Left lobe of liver (tissue), 2 donors: ENCODE results near the gene OSBPL8. TPM values are rescaled to one million over a fixed set of nuclear protein-coding genes. Genes with fewer than 3 reads are reported as not detected.
"Not testable (repeated sequence)": the region's sequence is repeated elsewhere in the genome, so short reads cannot be mapped to it uniquely, and the experiment has no call there.

Experiments used
- ATAC-seq: fragments of 200-7000 bp; cut with Tn5 transposase; one replicate; pipeline ENCODE4 v1.9.1; 2020; ENCODE audit warnings: mild to moderate bottlenecking, moderate library complexity
- DNase-seq: peaks from one replicate; pipeline ENCODE4 v3.0.0-alpha.2; 2020; ENCODE audit warnings: low spot score
- total RNA-seq: library from RNA; stranded (reverse); gene quantifications from one replicate; pipeline ENCODE4 v1.2.1, GENCODE V29; 2021
- donor health status: DM: no; HTN: no; CAD: no; lungs with moderate emphysema.
- donor health status: DM: no; HTN: yes; CAD: no.

OSBPL8 gene
- total RNA-seq, 1 donor from 2014 or later, result 23.2 TPM

DNA sequence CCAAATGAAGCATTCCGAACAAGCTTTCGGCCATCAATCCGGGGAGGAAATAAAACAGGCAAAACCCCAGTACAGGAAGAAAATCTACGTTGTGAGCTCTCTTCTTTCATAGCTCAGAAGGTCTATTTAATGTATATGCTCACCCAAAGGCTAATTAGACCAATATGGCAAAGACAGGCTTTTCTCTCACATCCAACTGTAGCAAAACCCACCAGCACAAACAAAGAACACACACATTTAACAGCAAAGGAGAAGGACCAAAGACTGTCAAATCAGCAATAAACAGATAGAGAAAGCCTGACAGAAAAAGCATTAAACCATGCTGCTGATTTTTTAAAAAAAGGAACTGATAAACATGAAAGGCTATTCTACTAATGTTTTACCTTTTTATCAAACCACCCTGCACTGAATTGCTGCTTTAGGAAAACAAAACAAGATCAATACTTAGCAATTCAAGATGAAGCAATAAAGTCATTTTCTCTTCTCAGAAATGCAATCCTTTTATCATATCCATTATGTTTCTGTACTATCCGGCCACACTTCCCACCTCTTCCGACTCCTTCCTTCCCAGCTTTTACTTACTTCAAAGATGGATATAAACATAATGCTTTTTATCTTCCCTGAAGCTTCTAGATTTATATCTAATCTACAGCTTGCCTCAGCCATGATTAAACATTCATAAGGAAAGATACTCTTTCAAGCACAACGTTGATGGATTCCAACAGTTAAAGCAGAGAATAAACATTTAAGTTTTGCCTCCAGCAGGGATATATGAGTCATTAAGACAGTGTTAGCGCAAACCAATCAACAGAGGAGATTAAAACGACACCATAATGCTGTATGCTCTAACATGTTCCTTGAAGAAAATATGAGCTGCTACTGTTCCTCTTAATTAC, 136.8 kb downstream of the OSBPL8 start:
- DNase-seq, result no peak
- ATAC-seq, result peak; percentile 43

DNA sequence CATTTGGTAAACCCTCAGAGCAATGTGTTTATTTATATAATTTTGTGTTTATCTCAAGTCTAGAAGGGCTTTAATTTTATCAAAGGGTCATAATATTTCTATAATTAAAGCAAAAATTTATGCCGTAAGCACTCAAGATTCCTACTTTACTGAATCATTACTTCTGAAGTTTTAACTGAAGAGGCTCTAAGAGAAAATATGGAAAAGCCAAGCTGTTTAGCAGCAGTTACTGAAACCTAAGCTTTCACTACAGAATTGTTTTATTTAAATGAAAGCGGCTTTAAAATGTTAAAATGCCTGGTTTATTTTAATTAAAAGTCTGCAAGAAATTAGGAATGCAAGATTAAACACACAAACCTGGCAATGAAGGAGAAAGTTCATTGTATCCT, 137.4 kb downstream of the OSBPL8 start:
- no peak for ATAC-seq
- DNase-seq, result no peak

DNA sequence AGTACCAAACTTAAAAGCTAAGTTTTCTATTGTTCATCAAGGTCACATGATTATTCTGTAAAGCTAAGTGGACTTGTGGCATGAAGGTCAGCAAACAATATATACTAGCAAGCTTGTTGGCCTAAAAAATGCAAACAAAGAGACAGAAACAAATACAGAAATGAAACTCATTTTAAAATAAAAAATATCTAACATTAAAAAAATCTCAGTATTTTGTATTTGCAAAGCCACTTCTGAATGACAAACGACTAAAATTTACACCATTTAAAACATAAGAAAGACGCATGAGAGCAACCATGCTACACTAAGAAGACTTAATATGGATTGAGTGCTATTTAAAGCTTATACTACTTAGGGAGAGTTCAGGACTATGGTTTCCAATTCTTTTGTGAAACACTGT, 138.5 kb downstream of the OSBPL8 start:
- DNase-seq, result no peak
- no peak for ATAC-seq

DNA sequence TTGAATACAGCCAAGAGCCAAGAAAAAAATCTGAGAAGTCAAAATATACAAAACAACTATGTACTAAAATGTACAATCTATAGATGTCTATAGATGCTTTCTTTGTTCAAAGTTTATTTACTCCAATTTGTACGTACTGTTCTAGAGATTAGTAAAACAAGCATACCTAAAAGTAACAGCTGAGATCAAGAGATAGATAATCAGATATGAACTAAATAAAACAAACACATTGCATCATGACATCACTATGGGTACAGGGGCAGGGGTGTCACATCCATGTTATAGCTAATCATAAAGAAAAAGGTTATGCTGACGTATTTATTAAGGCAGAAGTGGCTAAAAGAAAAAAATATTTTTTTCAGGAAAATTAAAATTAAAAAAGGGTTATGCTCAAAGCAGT, 139.3 kb downstream of the OSBPL8 start:
- DNase-seq (no peak), ATAC-seq (no peak)

- no peak for DNase-seq
Measured at GRCh38 chr12:76417116-76417515, 142.5 kb downstream of the OSBPL8 start.

DNA sequence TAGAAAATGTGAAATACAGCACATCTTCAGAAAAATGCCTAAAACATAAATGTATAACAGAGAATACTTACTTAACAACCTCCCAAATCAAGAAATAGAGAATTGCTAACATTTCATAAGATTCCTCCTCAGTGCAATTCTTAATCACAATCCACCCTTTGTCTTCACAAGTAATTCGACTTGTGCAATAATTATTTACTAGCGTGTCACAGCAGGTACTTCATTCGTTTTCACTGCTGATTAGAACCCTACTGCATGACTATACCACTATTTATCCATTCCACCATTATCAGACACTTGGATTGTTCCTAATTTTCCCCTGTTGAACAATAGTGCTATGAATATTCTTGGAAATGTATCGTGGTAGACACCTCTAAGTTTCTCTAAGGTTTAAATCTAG, 146.4 kb downstream of the OSBPL8 start:
- ATAC-seq, result no peak

More at GRCh38 chr12:76417116-76417515, 142.5 kb downstream of the OSBPL8 start:
- ATAC-seq, result no peak

GRCh38 chr12:76410781-76411180, 148.8 kb downstream of the OSBPL8 start:
- ATAC-seq, result no peak
- no peak for DNase-seq

More for the DNA sequence above, 146.4 kb downstream of the OSBPL8 start:
- DNase-seq, result no peak

DNA sequence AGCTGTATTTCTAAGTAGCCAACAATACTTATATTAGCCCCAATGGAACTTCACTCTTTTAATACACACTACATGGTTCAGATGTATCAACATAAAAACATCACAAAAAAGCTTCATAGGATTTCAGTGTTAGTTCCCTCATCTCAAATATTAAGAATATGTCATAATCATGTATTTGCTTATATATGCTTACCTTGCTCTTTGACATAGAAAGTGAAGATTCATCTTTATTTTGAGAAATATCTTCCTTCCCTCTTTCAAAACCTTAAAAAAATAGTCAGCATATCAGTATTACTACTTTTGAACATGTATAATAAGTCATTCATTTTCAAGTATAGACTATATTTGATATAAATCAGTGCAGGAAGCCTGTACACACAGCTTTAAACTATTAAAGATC, 149.2 kb downstream of the OSBPL8 start:
- no peak for ATAC-seq
- DNase-seq, result no peak

- ATAC-seq (no peak), DNase-seq (no peak)
Measured at GRCh38 chr12:76409074-76409473, 150.5 kb downstream of the OSBPL8 start.

- no peak for ATAC-seq
- no peak for DNase-seq
Measured at GRCh38 chr12:76407710-76408109, 151.9 kb downstream of the OSBPL8 start.

DNA sequence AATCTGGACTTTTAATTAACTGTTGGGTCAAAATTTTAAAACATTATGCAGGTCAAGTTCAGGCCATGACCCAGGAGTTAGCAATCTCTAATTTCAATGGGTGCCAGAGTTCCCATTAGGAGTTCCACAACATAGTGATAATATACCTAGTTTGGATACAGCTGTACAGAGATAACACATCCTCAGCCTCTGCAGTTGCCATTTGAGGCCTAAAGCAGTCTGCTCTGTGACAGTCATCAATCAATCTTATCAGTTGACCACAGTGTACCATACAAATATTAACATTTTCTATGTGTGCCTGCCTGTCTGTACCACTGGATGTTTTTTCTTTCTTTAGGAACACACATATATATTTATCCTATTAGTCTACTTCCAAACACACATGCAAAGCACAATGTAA, 157.3 kb downstream of the OSBPL8 start:
- ATAC-seq, result no peak

DNA sequence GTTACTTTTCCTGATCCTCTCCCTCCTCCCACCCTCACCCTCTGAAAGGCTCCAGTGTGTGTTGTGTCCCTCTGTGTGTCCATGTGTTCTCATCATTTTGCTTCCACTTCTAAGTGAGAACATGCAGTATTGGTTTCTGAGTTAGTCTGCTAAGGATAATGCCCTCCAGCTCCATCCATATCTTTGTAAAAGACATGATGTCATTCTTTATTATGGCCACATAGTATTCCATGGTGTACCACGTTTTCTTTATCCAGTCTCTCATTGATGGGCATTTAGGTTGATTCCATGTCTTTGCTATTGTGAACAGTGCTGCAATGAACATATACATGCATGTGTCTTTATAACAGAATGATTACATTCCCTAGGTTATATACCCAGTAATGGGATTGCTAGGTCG, 159.4 kb downstream of the OSBPL8 start:
- DNase-seq (no peak), ATAC-seq (no peak)

More for the DNA sequence above, 157.3 kb downstream of the OSBPL8 start:
- no peak for DNase-seq

DNA sequence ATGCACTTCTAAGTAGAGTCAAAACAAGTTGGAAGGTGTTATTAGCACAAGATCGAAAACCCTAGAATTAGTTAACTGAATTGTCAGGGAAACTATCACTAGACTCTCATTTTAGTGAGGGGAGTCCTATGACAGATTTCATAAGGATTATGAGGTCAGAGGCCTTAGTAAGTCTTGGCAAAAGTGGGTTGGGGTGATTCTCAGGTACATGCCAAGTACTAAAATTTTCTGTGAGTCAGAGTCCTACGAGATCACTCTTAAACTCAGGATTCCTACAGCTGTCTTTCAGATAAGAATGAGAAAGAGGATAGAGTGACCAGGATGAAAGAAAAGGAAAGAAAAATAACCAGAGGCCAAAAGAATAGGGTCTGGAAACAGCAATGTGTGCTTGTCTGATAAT, 160.5 kb downstream of the OSBPL8 start:
- no peak for ATAC-seq

GRCh38 chr12:76398106-76398505, 161.5 kb downstream of the OSBPL8 start:
- no peak for ATAC-seq

More for the DNA sequence above, 160.5 kb downstream of the OSBPL8 start:
- no peak for DNase-seq

DNA sequence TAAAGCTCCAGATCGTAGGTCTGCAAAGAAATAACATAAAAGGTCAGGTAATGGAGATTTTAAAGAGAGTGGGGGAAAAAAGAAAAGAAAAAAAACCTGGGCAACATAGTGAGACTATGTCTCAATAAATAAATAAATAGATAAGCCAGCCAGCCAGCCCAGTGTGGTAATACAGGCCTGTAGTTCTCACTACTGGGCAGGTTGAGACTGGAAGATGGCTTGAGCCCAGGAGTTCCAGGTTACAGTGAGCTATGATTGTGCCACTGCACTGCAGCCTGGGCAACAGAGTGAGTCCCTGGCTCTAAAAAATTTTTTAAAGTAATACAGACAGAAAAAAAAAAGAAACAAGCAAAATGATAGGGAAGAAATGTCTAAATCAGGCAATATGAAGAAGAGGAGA, 168.1 kb downstream of the OSBPL8 start:
- peak; percentile 80 for DNase-seq
- peak; percentile 98 for ATAC-seq

More at GRCh38 chr12:76398106-76398505, 161.5 kb downstream of the OSBPL8 start:
- DNase-seq, result no peak

- ATAC-seq, result no peak
- no peak for DNase-seq
Measured at GRCh38 chr12:76387614-76388013, 172.0 kb downstream of the OSBPL8 start.

DNA sequence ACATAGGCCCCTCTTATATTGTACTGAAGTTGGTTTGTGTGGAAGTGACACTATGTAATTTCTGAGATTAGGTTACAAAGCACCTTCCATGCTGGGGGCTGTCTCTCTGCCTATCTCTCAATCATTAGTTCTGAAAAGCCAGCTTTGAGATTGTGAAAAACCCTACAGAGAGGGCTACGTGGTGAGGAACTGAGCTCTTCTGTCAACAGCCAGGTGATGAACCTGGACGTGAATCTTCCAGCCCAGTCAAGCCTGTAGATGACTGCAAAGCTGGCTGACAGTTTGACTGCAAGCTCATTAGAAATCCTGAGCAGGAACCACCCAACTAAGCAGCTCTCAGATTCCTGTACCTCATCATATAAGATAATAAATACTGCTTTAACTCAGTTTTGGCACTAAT, 175.0 kb downstream of the OSBPL8 start:
- DNase-seq (no peak), ATAC-seq (no peak)

GRCh38 chr12:76383988-76384387, 175.6 kb downstream of the OSBPL8 start:
- DNase-seq, result no peak
- no peak for ATAC-seq

GRCh38 chr12:76379261-76379660, 180.3 kb downstream of the OSBPL8 start:
- ATAC-seq, result no peak

GRCh38 chr12:76376876-76377275, 182.7 kb downstream of the OSBPL8 start:
- ATAC-seq, DNase-seq: not testable (repeated sequence)

More at GRCh38 chr12:76379261-76379660, 180.3 kb downstream of the OSBPL8 start:
- no peak for DNase-seq

GRCh38 chr12:76375939-76376338, 183.6 kb downstream of the OSBPL8 start:
- DNase-seq (no peak), ATAC-seq (no peak)

DNA sequence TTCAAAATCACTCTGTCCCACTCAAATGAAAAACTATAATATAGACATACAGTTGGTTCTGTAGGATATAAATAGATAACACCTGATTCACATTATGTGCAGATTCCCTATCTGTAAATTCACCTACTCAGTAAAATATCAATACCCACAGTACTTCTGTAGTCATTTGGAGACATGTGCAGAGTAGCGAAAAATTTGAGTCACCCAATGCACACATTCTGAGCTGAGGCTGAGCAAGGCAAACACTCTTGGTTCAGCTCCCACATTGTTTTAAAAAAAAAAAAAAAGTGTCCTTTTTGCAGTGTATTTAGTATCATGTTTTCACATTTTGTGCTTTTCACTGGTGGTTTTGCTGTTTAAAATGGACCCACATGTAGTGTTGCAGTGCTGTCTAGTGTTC, 184.1 kb downstream of the OSBPL8 start:
- no peak for ATAC-seq
- DNase-seq, result no peak
